ENCODE measurements around the gene MXI1. TPM values are rescaled to one million over a fixed set of nuclear protein-coding genes. Genes with fewer than 3 reads are reported as not detected.

MXI1 gene
- total and polyA plus RNA-seq, 4 donors = 9.6 to 52.0 (median 14.2) TPM

DNA sequence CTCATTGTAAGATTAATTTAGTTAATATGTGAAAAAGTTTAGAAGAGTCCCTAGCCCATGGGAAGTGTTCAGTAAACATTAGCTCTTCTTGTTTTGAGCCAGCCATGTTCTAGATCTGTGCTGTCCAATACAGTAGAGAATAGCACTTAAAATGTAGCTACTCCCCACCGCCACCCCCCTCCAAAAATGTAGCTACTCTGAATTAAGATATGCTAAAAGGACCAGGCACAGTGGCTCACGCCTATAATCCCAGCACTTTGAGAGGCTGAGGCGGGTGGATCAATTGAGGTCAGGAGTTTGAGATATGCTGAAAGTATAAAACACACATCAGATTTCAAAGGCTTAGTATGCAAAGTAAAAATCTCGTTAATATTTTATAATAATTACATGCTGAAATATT lies 47.3 kb upstream of the MXI1 start:
- Histone ChIP-seq H3K4me1 (ENCODE audit: control insufficient read depth in 4 of 4, insufficient read depth in 4 of 4, low read length in 3 of 4) (no peaks in the 10 kb centered on the region), H3K9ac (ENCODE audit: low read depth in 1 of 2, low read length in 2 of 2) (no peak overlapping the region), H3K9me3 (ENCODE audit: control insufficient read depth in 4 of 4, low read length in 3 of 4) (no peaks in the 10 kb centered on the region), H3K27me3 (ENCODE audit: control insufficient read depth in 4 of 4, insufficient read depth in 4 of 4, low read length in 3 of 4) (no peaks in the 10 kb centered on the region), H3K4me3 (ENCODE audit: low read depth in 1 of 3, low read length in 3 of 3) (no peak overlapping the region), H3K36me3 (ENCODE audit: control insufficient read depth in 4 of 4, insufficient read depth in 3 of 4, low read depth in 1 of 4, low read length in 3 of 4) (no peaks in the 10 kb centered on the region), H3K27ac (ENCODE audit: low read depth in 1 of 2, low read length in 2 of 2) (no peak overlapping the region)
- TF ChIP-seq GABPA (IDR thresholded peaks at IDR 0.05 in 1 of 2, conservative IDR thresholded peaks at IDR 0.05 in 1 of 2) = no peak
- no peak for TF ChIP-seq MAX (IDR thresholded peaks at IDR 0.05)
- TF ChIP-seq, protein P1, sequence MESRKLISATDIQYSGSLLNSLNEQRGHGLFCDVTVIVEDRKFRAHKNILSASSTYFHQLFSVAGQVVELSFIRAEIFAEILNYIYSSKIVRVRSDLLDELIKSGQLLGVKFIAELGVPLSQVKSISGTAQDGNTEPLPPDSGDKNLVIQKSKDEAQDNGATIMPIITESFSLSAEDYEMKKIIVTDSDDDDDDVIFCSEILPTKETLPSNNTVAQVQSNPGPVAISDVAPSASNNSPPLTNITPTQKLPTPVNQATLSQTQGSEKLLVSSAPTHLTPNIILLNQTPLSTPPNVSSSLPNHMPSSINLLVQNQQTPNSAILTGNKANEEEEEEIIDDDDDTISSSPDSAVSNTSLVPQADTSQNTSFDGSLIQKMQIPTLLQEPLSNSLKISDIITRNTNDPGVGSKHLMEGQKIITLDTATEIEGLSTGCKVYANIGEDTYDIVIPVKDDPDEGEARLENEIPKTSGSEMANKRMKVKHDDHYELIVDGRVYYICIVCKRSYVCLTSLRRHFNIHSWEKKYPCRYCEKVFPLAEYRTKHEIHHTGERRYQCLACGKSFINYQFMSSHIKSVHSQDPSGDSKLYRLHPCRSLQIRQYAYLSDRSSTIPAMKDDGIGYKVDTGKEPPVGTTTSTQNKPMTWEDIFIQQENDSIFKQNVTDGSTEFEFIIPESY (IDR thresholded peaks at IDR 0.05) = no peak
- TF ChIP-seq YY1 (IDR thresholded peaks at IDR 0.05) = no peak
- TF ChIP-seq NR2F2 (IDR thresholded peaks at IDR 0.05) = no peak
- no peak for TF ChIP-seq JUND (IDR thresholded peaks at IDR 0.05)
- TF ChIP-seq REST (IDR thresholded peaks at IDR 0.05) = no peak
- no peak for TF ChIP-seq SP1 (IDR thresholded peaks at IDR 0.05)
- TF ChIP-seq HNF4A (conservative IDR thresholded peaks at IDR 0.05) = no peak
- DNase-seq (ENCODE audit: low spot score) = no peak
- 90% methylated on average over 4 of the region's 4 CpGs for WGBS

DNA sequence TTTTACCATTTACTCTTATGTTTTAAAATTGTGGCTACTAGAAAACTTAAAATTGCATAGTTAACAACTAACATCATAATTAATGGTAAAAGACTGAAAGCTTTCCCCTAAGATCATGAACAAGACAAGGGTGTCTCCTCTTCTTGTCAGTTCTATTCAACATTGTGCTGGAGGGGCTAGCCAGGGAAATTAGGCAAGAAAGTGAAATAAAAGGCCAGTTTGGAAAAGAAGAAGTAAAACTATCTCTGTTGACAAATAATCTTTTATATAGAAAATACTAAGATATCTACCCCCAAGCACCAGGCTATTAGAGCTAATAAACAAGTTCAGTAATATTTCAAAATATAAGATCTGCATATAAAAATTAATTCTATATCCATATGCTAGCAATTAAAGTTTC lies 46.9 kb upstream of the MXI1 start:
- no peak overlapping the region for H3K4me3 ChIP-seq (ENCODE audit: low read depth in 1 of 3, low read length in 3 of 3)
- H3K36me3 ChIP-seq (ENCODE audit: control insufficient read depth in 4 of 4, insufficient read depth in 3 of 4, low read depth in 1 of 4, low read length in 3 of 4) = no peaks in the 10 kb centered on the region
- TF ChIP-seq, protein P2, sequence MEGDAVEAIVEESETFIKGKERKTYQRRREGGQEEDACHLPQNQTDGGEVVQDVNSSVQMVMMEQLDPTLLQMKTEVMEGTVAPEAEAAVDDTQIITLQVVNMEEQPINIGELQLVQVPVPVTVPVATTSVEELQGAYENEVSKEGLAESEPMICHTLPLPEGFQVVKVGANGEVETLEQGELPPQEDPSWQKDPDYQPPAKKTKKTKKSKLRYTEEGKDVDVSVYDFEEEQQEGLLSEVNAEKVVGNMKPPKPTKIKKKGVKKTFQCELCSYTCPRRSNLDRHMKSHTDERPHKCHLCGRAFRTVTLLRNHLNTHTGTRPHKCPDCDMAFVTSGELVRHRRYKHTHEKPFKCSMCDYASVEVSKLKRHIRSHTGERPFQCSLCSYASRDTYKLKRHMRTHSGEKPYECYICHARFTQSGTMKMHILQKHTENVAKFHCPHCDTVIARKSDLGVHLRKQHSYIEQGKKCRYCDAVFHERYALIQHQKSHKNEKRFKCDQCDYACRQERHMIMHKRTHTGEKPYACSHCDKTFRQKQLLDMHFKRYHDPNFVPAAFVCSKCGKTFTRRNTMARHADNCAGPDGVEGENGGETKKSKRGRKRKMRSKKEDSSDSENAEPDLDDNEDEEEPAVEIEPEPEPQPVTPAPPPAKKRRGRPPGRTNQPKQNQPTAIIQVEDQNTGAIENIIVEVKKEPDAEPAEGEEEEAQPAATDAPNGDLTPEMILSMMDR (IDR thresholded peaks at IDR 0.05; ENCODE audit: low read depth, low read length, missing input control) = no peak
- TF ChIP-seq HNF4G (IDR thresholded peaks at IDR 0.05) = no peak
- TF ChIP-seq, protein P1 (IDR thresholded peaks at IDR 0.05) = no peak
- no peak for TF ChIP-seq TAF1 (conservative IDR thresholded peaks at IDR 0.05)
- no peak for TF ChIP-seq YY1 (IDR thresholded peaks at IDR 0.05)
- TF ChIP-seq ATF3 (IDR thresholded peaks at IDR 0.05) = no peak
- TF ChIP-seq RAD21 (IDR thresholded peaks at IDR 0.05) = no peak
- no peak overlapping the region for H3K27ac ChIP-seq (ENCODE audit: low read depth in 1 of 2, low read length in 2 of 2)
- no peak overlapping the region for H3K9ac ChIP-seq (ENCODE audit: low read depth in 1 of 2, low read length in 2 of 2)
- H3K9me3 ChIP-seq (ENCODE audit: control insufficient read depth in 4 of 4, low read length in 3 of 4) = no peaks in the 10 kb centered on the region
- H3K4me1 ChIP-seq (ENCODE audit: control insufficient read depth in 4 of 4, insufficient read depth in 4 of 4, low read length in 3 of 4) = no peaks in the 10 kb centered on the region
- no peak for DNase-seq (ENCODE audit: low spot score)
- H3K27me3 ChIP-seq (ENCODE audit: control insufficient read depth in 4 of 4, insufficient read depth in 4 of 4, low read length in 3 of 4) = no peaks in the 10 kb centered on the region
